ENCODE results near the gene OLR1.
"Not testable (repeated sequence)": the region's sequence is repeated elsewhere in the genome, so short reads cannot be mapped to it uniquely, and the experiment has no call there.

OLR1 gene

DNA sequence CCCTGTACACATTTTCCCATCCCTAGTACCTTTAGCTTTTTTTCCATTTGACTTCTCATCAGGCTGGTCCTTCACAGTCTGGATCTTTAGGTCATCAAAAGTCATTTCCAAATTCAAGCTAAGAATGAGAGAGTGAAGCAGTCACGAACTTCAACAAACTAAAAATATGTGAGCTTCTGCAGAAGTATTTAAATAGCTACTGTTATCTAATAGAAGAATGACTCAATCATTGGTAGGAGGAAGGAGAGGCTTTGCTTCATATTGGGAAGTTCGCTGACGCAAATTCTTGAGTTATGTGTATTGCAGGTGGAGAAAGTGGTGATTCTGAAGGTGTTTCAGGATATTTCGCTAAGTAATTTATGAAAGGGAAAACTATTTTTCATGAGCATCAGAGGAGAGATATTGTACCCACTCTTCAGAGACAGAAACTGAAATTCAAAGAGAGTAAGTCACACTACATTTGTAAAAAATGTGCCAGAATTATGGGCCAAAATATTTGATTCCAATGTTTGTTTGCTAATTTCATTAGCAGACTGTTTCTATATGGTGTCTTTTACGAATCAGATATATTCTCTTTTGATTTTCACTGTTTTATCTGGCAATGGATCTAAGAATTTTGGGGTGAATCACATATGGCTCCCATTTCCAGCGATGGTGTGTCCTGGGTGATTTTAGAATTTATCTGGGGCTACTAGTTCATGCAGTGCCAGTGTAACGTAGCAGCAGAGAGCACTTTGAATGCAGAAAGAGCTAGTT, at the start of gene OLR1:
Gene OLR1 (minus strand): TSS at position 160 of the 756 bp plus-strand sequence. CDS start 55 bp downstream, at position 105.
- no peak for DNase-seq (ENCODE audit: low read depth, low spot score)

DNA sequence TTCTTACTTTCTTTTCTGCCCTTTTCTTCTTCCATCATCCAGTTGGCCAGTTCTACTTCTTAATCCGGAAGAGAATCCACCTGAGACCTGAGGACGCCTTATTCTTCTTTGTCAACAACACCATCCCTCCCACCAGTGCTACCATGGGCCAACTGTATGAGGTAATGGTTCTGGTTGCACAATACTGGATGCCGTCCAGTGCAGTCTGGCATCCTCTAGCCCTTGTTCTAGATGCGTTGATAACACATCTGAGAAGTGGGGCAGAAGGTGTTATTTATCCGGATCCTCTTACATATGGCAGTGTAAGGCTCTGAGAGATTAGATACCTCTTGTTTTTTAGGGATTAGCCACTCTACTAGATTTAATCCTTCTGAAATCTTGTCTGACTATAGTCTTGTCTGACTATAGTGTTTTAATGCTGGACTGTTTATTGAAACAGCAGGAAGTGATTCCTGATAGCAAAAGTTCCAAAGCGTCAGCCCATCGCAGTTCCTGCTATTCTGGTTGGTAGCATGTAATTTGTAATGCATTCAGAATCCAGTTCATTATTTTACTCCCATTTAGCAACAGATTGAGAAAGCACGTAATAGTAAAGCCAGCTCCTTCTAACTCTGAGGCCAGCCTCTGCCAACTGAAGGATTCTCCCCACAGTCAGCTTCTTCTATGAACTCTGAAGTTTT, 48.6 kb upstream of the OLR1 start:
- no peak for DNase-seq (ENCODE audit: low read depth, low spot score)

DNA sequence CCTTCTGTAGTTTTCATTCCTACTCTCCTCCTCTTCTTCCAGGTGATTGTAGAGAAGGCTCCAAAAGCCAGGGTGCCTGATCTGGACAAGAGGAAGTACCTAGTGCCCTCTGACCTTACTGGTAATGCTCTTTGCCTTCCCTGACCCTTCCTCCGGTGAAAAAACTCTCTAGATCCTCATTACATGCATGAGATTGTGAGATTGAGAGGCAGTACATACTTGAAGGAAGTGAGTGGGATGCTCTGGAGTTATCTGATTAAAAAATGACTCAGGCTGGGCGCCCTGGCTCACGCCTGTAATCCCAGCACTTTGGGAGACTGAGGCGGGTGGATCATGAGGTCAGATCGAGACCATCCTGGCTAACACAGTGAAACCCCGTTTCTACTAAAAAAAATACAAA, 46.1 kb upstream of the OLR1 start:
- DNase-seq (ENCODE audit: low read depth, low spot score) = no peak

DNA sequence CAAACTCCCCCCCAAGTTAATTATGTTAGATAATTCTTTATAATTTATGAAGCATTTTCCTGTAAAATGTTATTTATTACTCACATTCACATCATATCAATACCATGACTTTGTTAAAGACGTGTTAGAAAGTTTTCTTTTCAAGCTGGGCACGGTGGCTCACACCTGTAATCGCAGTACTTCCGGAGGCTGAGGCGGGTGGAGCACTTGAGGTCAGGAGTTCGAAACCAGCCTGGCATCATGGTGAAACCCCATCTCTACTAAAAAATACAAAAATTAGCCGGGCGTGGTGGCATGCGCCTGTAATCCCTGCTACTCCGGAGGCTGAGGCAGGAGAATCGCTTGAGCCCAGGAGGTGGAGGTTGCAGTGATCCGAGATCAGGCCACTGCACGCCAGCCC, 44.0 kb upstream of the OLR1 start:
- DNase-seq (ENCODE audit: low read depth, low spot score) = not testable (repeated sequence)

DNA sequence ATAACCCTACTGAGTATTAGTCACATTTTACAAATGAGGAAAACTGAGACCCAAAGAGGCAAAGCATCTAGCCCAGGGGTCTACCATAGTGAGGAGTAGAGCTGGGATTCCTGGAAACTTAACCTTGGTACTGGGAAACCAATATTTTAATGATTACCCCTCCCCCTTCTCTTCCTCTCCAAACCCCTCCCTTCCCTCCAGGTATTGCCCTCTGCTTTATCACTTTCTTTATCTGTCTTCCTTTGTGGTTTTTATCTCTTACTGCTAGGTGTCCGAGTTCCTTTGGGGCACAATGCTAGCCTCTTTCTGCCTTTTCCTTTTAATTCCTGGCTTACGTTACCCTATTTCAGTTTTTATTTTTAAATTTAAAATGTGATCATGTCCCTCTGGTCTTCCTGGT, 43.5 kb upstream of the OLR1 start:
- no peak for DNase-seq (ENCODE audit: low read depth, low spot score)

DNA sequence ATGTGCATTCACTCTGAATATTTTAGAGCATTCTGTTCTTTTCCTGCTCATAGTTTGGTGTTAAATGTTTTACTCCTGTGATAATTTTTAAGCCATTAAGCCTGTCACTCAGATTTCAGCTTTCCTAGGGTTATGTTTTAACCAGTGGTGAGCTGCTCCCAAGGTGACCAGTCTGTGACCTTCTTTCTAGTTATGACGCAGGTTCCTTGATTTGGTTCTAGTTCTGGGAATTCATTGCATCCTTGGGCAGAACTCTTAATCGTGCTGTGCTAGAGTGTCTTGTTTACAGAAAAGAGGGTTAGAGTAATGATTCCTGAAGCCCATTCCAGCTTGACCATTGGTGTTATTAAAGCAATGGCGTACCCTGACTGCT, 42.9 kb upstream of the OLR1 start:
- no peak for DNase-seq (ENCODE audit: low read depth, low spot score)

DNA sequence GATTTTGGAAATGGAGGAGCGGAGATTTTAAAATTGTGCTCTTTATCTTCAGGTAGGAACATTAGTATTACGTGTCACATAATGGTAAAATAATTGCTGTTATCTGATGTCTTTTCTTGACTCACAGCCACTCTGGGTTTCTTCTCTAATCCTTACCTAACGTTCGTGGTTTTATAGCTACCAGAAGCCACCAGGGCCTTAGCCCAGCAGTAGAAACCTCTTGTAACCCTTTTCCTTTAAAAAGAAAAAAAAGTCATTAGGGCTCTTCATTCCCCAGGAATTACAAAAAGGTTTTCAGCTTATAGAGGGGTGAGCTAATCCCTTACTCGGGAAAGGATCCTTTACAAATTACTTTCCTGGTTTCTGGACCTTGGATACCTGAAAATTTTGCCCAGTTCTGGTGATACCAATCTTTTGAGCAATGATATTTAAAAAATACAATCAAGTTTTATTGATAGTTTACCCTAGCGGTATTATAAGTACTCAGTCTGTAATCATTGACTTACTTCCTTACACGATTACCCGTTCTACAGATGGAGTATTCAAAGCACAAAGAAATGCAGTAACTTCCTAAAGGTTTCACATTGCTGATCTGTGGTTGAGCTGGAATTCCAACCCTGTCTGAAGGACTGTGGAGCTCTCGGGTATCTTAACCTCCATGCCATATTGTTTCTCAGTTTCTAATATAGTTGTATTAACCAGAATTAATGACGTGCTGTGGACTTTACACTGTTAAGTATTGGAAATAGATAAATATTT, 42.4 kb upstream of the OLR1 start:
- DNase-seq (ENCODE audit: low read depth, low spot score) = no peak

DNA sequence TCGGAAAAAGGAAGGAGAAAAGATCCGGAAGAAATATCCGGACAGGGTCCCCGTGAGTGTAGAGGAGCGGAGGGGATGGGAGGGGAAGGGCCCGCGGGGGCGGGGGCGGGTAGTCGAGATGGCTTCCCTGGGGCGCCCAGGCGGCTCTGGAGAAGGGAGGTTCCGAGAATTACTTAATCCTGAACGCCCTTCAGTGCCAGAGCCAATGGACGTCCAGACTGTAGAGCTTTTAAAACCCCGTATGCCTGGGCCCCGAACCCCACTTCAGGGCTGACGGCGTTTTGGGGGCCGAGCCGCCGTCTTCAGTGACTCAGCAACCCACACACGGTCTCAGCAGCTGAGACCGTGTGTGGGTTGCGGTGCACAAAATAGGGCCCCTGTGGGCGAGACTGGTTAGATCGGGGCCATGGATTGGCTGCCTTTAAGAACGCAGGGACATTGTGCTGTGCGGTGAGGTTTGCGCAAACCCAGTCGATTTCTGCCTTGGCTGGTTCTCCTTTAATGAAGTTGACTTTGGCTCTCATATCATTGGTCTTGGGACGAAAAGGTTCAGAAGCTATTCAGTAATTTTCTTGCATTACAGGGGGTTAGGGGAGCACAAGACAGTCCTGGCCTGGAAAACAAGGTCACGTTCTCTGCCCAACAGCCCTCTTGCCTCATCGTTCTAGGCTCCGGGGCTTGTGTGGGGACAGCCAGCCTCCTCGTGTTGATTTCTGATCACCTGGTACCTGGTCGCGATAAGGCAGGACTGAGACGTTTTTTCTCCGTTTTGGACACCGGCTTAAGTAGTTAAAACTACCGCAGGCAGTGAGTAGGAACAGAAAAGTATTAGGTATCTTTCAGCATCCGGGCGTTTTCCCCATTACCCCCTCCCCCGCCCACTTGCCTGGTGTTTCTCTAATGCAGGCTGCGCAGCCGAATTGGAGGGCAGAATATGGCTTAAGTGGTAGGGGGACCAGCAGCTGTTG, 41.5 kb upstream of the OLR1 start:
- peak; percentile 57 for DNase-seq (ENCODE audit: low read depth, low spot score)

DNA sequence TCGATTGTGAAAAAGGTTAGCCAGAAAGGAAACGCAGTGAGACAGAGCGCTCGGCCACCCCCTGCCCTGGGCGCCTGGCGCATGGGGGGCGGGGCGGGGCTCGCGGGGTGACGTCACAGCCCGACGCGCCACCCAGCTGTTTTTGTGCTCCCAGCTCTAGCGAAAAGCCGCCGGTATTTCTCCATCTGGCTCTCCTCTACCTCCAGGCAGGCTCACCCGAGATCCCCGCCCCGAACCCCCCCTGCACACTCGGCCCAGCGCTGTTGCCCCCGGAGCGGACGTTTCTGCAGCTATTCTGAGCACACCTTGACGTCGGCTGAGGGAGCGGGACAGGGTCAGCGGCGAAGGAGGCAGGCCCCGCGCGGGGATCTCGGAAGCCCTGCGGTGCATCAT, 40.8 kb upstream of the OLR1 start, which contains the start of gene GABARAPL1:
Gene GABARAPL1 (plus strand): TSS at position 139 of the 393 bp plus-strand sequence. CDS start 253 bp downstream, at position 392.
- DNase-seq (ENCODE audit: low read depth, low spot score) = peak; percentile 39

DNA sequence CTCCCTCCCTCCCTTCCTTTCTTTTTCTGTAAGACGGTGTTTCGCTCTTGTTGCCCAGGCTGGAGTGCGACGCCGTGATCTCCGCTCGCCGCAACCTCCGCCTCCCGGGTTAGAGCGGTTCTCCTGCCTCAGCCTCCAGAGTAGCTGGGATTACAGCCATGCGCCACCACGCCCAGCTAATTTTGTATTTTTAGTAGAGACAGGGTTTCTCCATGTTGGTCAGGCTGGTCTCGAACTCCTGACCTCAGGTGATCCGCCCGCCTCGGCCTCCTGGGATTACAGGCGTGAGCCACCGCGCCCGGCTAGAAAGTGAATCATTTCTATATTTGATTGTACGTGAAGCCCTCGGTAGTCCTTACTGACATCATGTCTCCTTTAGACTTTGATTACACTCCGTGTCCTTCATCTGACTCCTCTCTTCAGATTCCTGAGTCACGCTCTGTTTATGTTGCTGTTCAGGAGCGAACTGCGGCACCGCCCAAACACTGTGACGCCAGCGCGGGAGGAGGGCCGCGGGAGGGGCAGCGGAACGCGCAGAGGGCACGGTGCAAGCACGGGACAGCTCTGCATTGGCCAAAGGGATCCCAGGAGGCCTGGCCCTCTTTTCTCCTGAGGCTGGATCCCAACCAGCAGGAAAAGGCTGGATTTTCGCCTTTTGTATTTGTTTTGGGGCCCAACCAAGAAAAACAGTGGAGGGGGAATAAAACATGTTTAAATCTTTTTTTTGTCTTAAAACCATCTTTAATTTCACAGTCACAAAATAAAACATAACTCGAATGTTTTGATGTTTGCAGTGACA, 40.2 kb upstream of the OLR1 start:
- peak; percentile 62 for DNase-seq (ENCODE audit: low read depth, low spot score)

DNA sequence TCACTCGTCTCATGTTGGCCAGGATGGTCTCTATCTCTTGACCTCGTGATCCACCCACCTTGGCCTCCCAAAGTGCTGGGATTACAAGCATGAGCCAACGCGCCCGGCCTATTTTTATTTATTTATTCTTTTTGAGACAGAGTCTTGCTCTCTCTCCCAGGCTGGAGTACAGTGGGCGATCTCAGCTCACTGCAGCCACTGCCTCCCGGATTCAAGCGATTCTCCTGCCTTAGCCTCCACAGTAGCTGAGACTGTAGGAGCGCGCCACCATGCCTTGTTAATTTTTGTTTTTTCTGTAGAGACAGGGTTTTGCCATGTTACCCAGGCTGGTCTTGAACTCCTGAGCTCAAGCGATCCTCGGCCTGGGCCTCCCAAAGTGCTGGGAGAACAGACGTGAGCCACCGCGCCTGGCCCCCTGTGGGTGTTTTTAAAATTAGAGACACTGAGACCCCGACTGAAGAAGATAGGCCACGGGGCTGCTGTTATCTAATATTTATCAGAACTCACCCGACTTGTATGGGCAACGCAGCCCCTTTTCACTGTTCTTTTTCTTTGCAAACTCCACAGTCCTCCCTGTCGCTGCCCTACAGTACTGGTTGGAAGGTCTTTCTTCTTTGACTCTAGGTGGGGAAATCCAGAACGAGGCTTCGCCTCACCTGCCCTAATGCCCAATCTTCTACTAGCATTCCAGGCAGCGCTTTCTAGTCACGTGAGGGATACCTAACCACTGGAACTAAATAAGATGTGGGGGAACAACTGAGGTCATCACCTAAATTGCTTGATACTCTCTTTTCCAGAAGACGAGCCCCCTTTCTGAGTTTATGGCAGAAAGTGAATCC, 39.4 kb upstream of the OLR1 start:
- no peak for DNase-seq (ENCODE audit: low read depth, low spot score)

DNA sequence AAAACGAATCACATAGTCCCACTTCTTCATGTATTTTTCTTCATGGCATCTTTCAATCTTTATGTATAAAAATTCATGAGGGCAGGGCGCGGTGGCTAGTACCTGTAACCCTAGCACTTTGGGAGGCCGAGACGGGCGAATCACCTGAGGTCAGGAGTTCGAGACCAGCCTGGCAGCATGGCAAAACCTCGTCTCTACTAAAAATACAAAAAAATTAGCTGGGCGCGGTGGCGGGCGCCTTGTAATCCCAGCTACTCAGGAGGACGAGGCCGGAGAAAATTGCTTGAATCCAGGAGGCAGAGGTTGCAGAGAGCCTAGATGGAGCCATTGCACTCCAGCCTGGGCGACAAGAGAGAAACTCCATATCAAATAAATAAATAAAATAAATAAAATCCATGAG, 38.3 kb upstream of the OLR1 start:
- no peak for DNase-seq (ENCODE audit: low read depth, low spot score)

DNA sequence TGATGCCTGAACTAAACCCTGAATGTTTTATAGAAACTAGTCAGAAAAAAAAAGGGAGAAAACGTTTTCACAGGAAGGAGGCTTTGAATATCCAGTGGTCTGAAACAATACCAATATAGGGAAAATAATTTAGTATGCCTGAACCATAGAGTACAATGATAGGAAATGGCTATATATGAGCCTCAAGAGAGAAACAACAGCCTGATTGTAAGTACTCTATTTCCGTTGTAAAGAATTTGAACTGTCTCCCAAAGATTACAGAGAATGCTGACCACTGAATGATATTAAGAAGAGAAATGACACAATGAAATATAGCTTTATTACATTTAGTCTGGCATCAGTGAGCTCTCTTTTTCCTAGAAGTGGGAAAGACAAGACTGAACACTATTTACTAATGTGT, 35.2 kb upstream of the OLR1 start:
- no peak for DNase-seq (ENCODE audit: low read depth, low spot score)

DNA sequence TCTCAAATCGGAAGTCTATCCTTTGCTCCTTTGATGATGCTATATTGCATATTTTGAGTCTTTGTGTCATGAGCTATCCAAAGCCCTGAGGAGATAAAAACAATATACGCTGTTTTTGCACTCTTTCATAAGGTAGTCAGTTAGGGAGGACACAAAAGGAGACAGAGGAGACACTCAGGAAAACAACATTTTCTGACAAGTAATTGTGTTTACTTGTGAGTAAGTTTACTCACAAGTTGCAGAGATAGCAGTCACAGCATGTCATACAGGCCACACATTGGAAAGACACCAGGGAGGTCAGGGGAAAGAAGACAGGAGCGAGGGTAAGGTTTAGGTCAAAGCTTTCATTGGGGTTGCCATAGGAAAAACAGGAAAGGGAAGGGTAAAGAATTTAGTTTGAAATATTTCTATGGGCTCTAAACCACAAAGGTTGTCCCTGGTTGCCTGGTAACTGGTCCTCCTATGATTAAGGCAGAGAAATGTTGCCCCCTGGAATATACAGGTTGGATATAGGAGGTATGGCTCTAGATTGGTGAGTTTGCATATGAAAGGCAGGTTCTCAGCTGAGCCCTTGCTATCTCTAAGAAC, 33.4 kb upstream of the OLR1 start:
- no peak for DNase-seq (ENCODE audit: low read depth, low spot score)

DNA sequence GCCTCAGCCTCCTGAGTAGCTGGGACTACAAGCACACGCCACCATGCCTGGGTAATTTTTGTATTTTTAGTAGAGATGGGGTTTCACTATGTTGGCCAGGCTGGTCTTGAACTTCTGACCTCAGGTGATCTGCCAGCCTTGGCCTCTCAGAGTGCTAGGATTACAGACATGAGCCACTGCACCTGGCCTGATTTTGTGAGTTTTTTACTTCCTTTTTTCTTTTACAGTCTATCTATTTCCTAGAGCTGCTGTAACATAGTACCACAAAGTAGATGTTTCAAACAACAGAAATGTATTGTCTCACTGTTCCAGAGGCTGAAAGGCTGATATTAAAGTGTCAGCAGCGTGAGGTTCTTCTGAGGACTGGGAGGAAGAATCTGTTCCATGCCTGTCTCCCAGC, 32.6 kb upstream of the OLR1 start:
- DNase-seq (ENCODE audit: low read depth, low spot score) = not testable (repeated sequence)

DNA sequence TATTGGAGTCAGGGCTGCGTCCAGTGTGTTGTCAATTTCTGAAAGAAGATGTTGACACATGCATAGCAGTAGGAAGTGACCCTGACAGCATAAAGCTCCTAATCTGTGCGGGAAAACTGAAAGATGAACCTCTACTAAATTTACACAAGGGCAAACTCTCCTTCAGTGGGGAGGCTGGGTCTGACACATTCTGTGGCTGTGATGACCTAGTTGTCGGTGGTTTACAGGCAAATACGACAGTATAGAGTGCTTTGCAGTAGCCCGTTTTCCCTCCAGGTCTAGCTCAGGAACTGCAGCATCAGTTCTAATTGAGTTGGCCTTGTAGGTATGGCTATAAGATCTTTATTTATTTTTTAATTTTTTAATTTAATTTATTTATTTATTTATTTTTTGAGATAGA, 25.9 kb upstream of the OLR1 start:
- no peak for DNase-seq (ENCODE audit: low read depth, low spot score)

DNA sequence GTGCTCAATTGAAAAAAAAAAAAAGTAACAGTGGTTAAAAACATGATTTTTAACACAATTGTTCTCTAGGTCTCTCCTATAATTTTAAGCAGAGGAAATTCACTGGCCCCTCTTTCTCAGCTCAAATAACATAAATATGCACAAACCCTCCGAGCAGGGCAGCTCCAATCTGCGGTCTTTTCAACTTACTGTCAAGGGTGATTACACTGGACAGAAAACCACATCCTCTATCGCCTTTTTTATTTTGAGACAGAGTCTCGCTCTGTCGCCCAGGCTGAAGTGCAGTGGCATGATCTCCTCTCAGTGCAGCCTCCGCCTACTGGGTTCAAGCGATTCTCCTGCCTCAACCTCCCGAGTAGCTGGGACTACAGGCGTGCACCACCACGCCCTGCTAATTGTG, 24.3 kb upstream of the OLR1 start:
- DNase-seq (ENCODE audit: low read depth, low spot score) = no peak

DNA sequence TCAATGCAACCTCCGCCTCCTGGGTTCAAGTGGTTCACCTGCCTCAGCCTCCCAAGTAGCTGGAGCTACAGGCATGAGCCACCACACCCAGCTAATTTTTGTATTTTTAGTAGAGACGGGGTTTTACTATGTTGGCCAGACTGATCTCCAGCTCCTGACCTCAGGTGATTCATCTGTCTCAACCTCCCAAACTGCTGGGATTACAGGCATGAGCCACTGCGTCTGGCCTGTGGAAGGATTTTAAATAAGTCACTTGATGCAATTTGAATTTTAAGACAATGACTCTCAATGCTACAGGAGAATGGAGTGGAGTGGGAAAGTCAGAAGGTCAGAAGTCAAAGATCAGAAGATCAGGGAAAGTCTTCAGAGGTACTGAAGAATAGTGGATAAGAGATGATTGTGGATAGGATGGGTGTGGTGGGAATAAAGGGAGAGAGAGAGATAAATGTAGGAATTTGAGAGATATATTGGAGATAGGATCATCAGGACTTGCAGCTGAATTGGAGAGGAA, 22.3 kb upstream of the OLR1 start:
- DNase-seq (ENCODE audit: low read depth, low spot score) = no peak

DNA sequence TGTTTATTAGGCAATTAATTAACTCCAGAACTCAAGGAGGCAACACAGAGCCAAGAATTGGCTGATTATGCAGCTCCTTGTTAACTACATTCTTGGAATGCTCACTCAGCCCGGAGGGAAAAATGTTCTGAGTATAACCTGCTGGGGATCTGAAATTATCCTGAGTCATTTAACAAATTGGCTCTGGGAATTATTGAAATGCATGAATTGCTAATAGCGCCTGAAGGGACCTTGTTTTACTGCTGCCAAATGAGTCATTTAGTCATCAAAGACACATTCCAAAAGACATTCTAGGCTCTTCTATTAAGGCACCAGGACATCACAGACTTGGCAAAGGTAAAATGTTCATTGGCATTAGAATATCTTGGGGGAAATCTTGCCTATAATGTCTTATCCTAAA, 19.9 kb upstream of the OLR1 start:
- no peak for DNase-seq (ENCODE audit: low read depth, low spot score)
